ENCODE results near the gene DDX53. TPM values are rescaled to one million over a fixed set of nuclear protein-coding genes. Genes with fewer than 3 reads are reported as not detected.

Gene DDX53
- total RNA-seq, 1 donor from 2014 or later, result not detected

- Mint-ChIP-seq H3K4me1 (ENCODE audit: low read depth) (no peaks in the 10 kb centered on the region), H3K36me3 (ENCODE audit: insufficient read depth) (no peaks in the 10 kb centered on the region), H3K4me3 (ENCODE audit: low read depth) (no peak overlapping the region), H3K27me3 (no peaks in the 10 kb centered on the region), H3K9me3 (ENCODE audit: low read depth) (peaks cover 5% of the 10 kb centered on the region), H3K27ac (no peak overlapping the region)
- no peak for DNase-seq (ENCODE audit: low spot score, unreplicated experiment)
- no peak for TF ChIP-seq CTCF (IDR thresholded peaks at IDR 0.05; ENCODE audit: unreplicated experiment)
Measured at GRCh38 chrX:22974616-22975015, 25.1 kb upstream of the DDX53 start.

- no peaks in the 10 kb centered on the region for H3K36me3 Mint-ChIP-seq (ENCODE audit: insufficient read depth)
- H3K27me3 Mint-ChIP-seq, result no peaks in the 10 kb centered on the region
- peaks cover 5% of the 10 kb centered on the region for H3K9me3 Mint-ChIP-seq (ENCODE audit: low read depth)
- H3K4me1 Mint-ChIP-seq (ENCODE audit: low read depth), result no peaks in the 10 kb centered on the region
- no peak for DNase-seq (ENCODE audit: low spot score, unreplicated experiment)
- H3K4me3 Mint-ChIP-seq (ENCODE audit: low read depth), result no peak overlapping the region
- no peak overlapping the region for H3K27ac Mint-ChIP-seq
- no peak for TF ChIP-seq CTCF (IDR thresholded peaks at IDR 0.05; ENCODE audit: unreplicated experiment)
Measured at GRCh38 chrX:22975786-22976185, 24.0 kb upstream of the DDX53 start.

GRCh38 chrX:22985958-22986357 is 13.8 kb upstream of the DDX53 start:
- Mint-ChIP-seq H3K4me3 (ENCODE audit: low read depth) (no peak overlapping the region), H3K36me3 (ENCODE audit: insufficient read depth) (no peaks in the 10 kb centered on the region), H3K27ac (no peak overlapping the region), H3K27me3 (no peaks in the 10 kb centered on the region), H3K4me1 (ENCODE audit: low read depth) (no peaks in the 10 kb centered on the region), H3K9me3 (ENCODE audit: low read depth) (no peaks in the 10 kb centered on the region)
- no peak for DNase-seq (ENCODE audit: low spot score, unreplicated experiment)
- TF ChIP-seq CTCF (IDR thresholded peaks at IDR 0.05; ENCODE audit: unreplicated experiment), result no peak

- H3K4me1 Mint-ChIP-seq (ENCODE audit: low read depth), result no peaks in the 10 kb centered on the region
- no peaks in the 10 kb centered on the region for H3K9me3 Mint-ChIP-seq (ENCODE audit: low read depth)
- no peaks in the 10 kb centered on the region for H3K27me3 Mint-ChIP-seq
- no peaks in the 10 kb centered on the region for H3K36me3 Mint-ChIP-seq (ENCODE audit: insufficient read depth)
- no peak for TF ChIP-seq CTCF (IDR thresholded peaks at IDR 0.05; ENCODE audit: unreplicated experiment)
- no peak for DNase-seq (ENCODE audit: low spot score, unreplicated experiment)
- no peak overlapping the region for H3K4me3 Mint-ChIP-seq (ENCODE audit: low read depth)
- H3K27ac Mint-ChIP-seq, result no peak overlapping the region
Measured at GRCh38 chrX:22987452-22987851, 12.3 kb upstream of the DDX53 start.

- Mint-ChIP-seq H3K4me1 (ENCODE audit: low read depth) (no peaks in the 10 kb centered on the region), H3K9me3 (ENCODE audit: low read depth) (no peaks in the 10 kb centered on the region), H3K27me3 (no peaks in the 10 kb centered on the region), H3K4me3 (ENCODE audit: low read depth) (no peak overlapping the region), H3K36me3 (ENCODE audit: insufficient read depth) (no peaks in the 10 kb centered on the region), H3K27ac (no peak overlapping the region)
- TF ChIP-seq CTCF (IDR thresholded peaks at IDR 0.05; ENCODE audit: unreplicated experiment), result no peak
- DNase-seq (ENCODE audit: low spot score, unreplicated experiment), result no peak
Measured at GRCh38 chrX:23003116-23003515, 3.4 kb downstream of the DDX53 start.
